ENCODE results near the gene RABEP2. TPM values are rescaled to one million over a fixed set of nuclear protein-coding genes. Genes with fewer than 3 reads are reported as not detected.

RABEP2 gene
- total RNA-seq, 6 experiments from 2014 or later = 19.8 to 24.9 (median 21.9) TPM

GRCh38 chr16:28863929-28864793 is 60.9 kb downstream of the RABEP2 start:
- H3K27me3 Mint-ChIP-seq (ENCODE audit: insufficient read depth) = peaks cover 3% of the 10 kb centered on the region
- H3K4me3 Mint-ChIP-seq = peak overlapping the region; percentile 98
- no peaks in the 10 kb centered on the region for H3K9me3 Mint-ChIP-seq
- TF ChIP-seq, protein P1, sequence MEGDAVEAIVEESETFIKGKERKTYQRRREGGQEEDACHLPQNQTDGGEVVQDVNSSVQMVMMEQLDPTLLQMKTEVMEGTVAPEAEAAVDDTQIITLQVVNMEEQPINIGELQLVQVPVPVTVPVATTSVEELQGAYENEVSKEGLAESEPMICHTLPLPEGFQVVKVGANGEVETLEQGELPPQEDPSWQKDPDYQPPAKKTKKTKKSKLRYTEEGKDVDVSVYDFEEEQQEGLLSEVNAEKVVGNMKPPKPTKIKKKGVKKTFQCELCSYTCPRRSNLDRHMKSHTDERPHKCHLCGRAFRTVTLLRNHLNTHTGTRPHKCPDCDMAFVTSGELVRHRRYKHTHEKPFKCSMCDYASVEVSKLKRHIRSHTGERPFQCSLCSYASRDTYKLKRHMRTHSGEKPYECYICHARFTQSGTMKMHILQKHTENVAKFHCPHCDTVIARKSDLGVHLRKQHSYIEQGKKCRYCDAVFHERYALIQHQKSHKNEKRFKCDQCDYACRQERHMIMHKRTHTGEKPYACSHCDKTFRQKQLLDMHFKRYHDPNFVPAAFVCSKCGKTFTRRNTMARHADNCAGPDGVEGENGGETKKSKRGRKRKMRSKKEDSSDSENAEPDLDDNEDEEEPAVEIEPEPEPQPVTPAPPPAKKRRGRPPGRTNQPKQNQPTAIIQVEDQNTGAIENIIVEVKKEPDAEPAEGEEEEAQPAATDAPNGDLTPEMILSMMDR (IDR thresholded peaks at IDR 0.05) = no peak
- peak; percentile 30 for DNase-seq
- H3K36me3 Mint-ChIP-seq (ENCODE audit: low read depth) = peaks cover 5% of the 10 kb centered on the region; the same call in 1 of the 2 replicates
- peak overlapping the region; percentile 98 for H3K27ac Mint-ChIP-seq
- peaks cover 14% of the 10 kb centered on the region for H3K4me1 Mint-ChIP-seq (ENCODE audit: low read depth)

DNA sequence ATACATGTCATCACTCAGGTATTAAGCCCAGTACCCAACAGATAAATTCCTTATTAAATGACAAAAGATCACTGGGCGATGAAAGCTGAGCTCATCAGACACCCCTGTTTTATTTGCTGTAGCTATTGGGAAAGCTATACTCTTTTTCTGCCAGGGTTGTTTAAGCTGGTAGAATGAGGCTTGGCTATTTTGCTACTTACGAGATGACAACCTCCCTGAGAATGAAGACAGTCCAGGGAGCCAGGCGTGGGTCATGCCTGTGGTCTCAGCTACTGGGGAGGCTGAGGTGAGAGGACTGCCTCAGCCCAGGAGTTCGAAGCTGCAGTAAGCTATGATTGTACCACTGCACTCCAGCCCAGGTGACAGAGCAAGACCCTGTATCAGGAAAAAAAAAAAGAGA is 65.7 kb downstream of the RABEP2 start:
- TF ChIP-seq, protein P1 (IDR thresholded peaks at IDR 0.05) = no peak
- DNase-seq = no peak
- peaks cover 2% of the 10 kb centered on the region for H3K4me1 Mint-ChIP-seq (ENCODE audit: low read depth)
- H3K4me3 Mint-ChIP-seq = no peak overlapping the region
- H3K36me3 Mint-ChIP-seq (ENCODE audit: low read depth) = no peaks in the 10 kb centered on the region; the same call in 1 of the 2 replicates
- H3K27me3 Mint-ChIP-seq (ENCODE audit: insufficient read depth) = no peaks in the 10 kb centered on the region; the same call in none of the 2 replicates
- no peaks in the 10 kb centered on the region for H3K9me3 Mint-ChIP-seq
- peak overlapping the region; percentile 6; the same call in 1 of the 2 replicates for H3K27ac Mint-ChIP-seq

DNA sequence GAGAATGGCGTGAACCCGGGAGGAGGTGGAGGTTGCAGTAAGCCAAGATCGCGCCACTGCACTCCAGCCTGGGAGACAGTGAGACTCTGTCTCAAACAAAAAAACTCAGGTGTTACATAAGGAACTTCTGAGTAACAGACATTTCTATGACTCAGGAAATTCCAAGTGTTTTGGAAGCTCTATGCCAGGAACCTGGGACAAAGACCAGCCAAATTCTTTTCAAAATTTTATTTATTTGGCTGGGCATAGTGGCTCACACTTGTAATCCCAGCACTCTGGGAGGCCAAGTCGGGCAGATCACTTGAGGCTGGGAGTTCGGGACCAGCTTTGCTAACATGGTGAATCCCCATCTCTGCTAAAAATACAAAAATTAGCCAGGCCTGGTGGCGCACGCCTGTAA is 66.6 kb downstream of the RABEP2 start:
- H3K4me1 Mint-ChIP-seq (ENCODE audit: low read depth) = no peaks in the 10 kb centered on the region
- H3K27ac Mint-ChIP-seq = no peak overlapping the region
- TF ChIP-seq, protein P1 (IDR thresholded peaks at IDR 0.05) = no peak
- H3K36me3 Mint-ChIP-seq (ENCODE audit: low read depth) = no peaks in the 10 kb centered on the region; the same call in 1 of the 2 replicates
- no peaks in the 10 kb centered on the region; the same call in none of the 2 replicates for H3K27me3 Mint-ChIP-seq (ENCODE audit: insufficient read depth)
- no peak for DNase-seq
- no peaks in the 10 kb centered on the region for H3K9me3 Mint-ChIP-seq
- H3K4me3 Mint-ChIP-seq = no peak overlapping the region

Other genes with a start within 250 kb of the RABEP2 start
- gene EIF3C, start 213.8 kb downstream of the RABEP2 start, total RNA-seq (2021; fragmentation: NEBNext Ultra II Directional; extraction: Animal tissue kit (Norgen Biotek cat#: 25700)) = 100 to 1,000 TPM; 565 to 629 (median 588) TPM
- gene NPIPB9, start 173.5 kb downstream of the RABEP2 start, total RNA-seq (2021; fragmentation: NEBNext Ultra II Directional; extraction: Animal tissue kit (Norgen Biotek cat#: 25700)) = under 1 TPM; 0.16 to 0.86 (median 0.45) TPM
- gene ATXN2L, start 102.2 kb downstream of the RABEP2 start, total RNA-seq (2021; fragmentation: NEBNext Ultra II Directional; extraction: Animal tissue kit (Norgen Biotek cat#: 25700)) = 100 to 1,000 TPM; 125 to 152 (median 134) TPM
- 100 to 1,000 TPM; 140 to 194 (median 158) TPM for gene TUFM, start 78.9 kb downstream of the RABEP2 start, total RNA-seq (2021; fragmentation: NEBNext Ultra II Directional; extraction: Animal tissue kit (Norgen Biotek cat#: 25700))
- 10 to 100 TPM; 33.9 to 41.0 (median 37.6) TPM for gene SH2B1, start 61.4 kb downstream of the RABEP2 start, total RNA-seq (2021; fragmentation: NEBNext Ultra II Directional; extraction: Animal tissue kit (Norgen Biotek cat#: 25700))
- gene ATP2A1, start 46.8 kb downstream of the RABEP2 start, total RNA-seq (2021; fragmentation: NEBNext Ultra II Directional; extraction: Animal tissue kit (Norgen Biotek cat#: 25700)) = under 1 TPM; 0.26 to 0.85 (median 0.54) TPM
- not detected for gene CD19, start 6.7 kb upstream of the RABEP2 start, total RNA-seq (2021; fragmentation: NEBNext Ultra II Directional; extraction: Animal tissue kit (Norgen Biotek cat#: 25700))
- gene NFATC2IP, start 25.7 kb upstream of the RABEP2 start, total RNA-seq (2021; fragmentation: NEBNext Ultra II Directional; extraction: Animal tissue kit (Norgen Biotek cat#: 25700)) = 10 to 100 TPM; 18.1 to 21.9 (median 19.9) TPM
- gene SPNS1, start 49.5 kb upstream of the RABEP2 start, total RNA-seq (2021; fragmentation: NEBNext Ultra II Directional; extraction: Animal tissue kit (Norgen Biotek cat#: 25700)) = 10 to 100 TPM; 36.9 to 43.0 (median 39.9) TPM
- 1 to 10 TPM; 2.9 to 5.0 (median 4.4) TPM for gene LAT, start 59.8 kb upstream of the RABEP2 start, total RNA-seq (2021; fragmentation: NEBNext Ultra II Directional; extraction: Animal tissue kit (Norgen Biotek cat#: 25700))

Measured in HFFc6 (cell line).